Erythroblast (primary cell): ENCODE data around the gene LHFPL3.

ENCODE experiments used
- GATA1 ChIP-seq: IDR thresholded peaks from 2 replicates; pipeline ENCODE4 v1.6.1; 2011; ENCODE audit warnings: low read depth, mild to moderate bottlenecking, control low read depth, low read length, moderate library complexity
- POLR2A ChIP-seq: IDR thresholded peaks from 2 replicates; pipeline ENCODE4 v1.6.1; 2011; ENCODE audit warnings: mild to moderate bottlenecking, low read length

DNA sequence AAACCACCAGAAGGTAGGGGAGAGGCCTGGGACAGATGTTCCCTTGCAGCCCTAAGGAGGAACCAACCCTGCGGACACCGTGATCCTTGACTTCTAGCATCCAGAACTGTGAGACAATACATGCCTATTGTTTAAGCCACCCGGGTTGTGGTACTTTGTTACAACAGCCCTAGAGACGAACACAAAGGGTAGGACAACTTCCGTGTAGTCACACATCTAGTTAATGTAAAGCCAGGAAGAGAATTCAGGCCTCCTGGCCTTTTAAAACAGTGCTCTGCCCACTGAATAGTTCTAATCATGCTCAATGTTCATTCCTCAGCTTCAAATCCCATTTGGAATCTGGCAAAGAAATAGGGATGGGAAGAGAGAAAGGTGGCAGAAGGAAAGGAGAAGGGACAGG lies 445.4 kb downstream of the LHFPL3 start:
- TF ChIP-seq POLR2A = no peak
- TF ChIP-seq GATA1 = no peak
